Tongue (tissue), 2 donors: Measurements from ENCODE around the gene ORAI3. TPM values are rescaled to one million over a fixed set of nuclear protein-coding genes. Genes with fewer than 3 reads are reported as not detected.
A peak's percentile ranks its signal among the peaks of the same experiment; 100 is the strongest.

Experiments used
- DNase-seq: peaks from one replicate; pipeline ENCODE4 v3.0.0-alpha.2; 2015
- total RNA-seq: library from RNA; depleted of rRNA; stranded (reverse); fragments of >200 nt; gene quantifications from one replicate; pipeline ENCODE4 v1.2.3, GENCODE V29; 2014

The ORAI3 gene
- 15.7 TPM for total RNA-seq

- peak; percentile 81 for DNase-seq
These were observed at the start of gene ORAI3 for GRCh38 chr16:30948667-30949649. Gene ORAI3 (plus strand): TSS chr16:30949068. CDS start chr16:30949290, 222 bp downstream.

- no peak for DNase-seq
These were observed 49.1 kb upstream of the ORAI3 start for GRCh38 chr16:30899794-30900193.

GRCh38 chr16:30900588-30900987, 48.3 kb upstream of the ORAI3 start:
- no peak for DNase-seq

- DNase-seq = no peak
These were observed 47.5 kb upstream of the ORAI3 start for GRCh38 chr16:30901201-30902028.

- peak; percentile 77 for DNase-seq
These were observed 46.6 kb upstream of the ORAI3 start for GRCh38 chr16:30902029-30902972.

- DNase-seq = no peak
These were observed 45.9 kb upstream of the ORAI3 start for GRCh38 chr16:30903002-30903401.

GRCh38 chr16:30903596-30903995, 45.3 kb upstream of the ORAI3 start:
- no peak for DNase-seq

- DNase-seq = no peak
These were observed 44.6 kb upstream of the ORAI3 start for GRCh38 chr16:30904114-30904780.

GRCh38 chr16:30907064-30907463, 41.8 kb upstream of the ORAI3 start:
- DNase-seq = no peak

- no peak for DNase-seq
These were observed 38.3 kb upstream of the ORAI3 start for GRCh38 chr16:30910427-30911029.

- DNase-seq = no peak
These were observed 36.0 kb upstream of the ORAI3 start for GRCh38 chr16:30912794-30913412.

- no peak for DNase-seq
These were observed 34.0 kb upstream of the ORAI3 start for GRCh38 chr16:30914830-30915229.

- DNase-seq = no peak
These were observed 30.3 kb upstream of the ORAI3 start for GRCh38 chr16:30918614-30919013.

GRCh38 chr16:30920891-30921290, 28.0 kb upstream of the ORAI3 start:
- no peak for DNase-seq

GRCh38 chr16:30921459-30921747, 27.5 kb upstream of the ORAI3 start:
- no peak for DNase-seq

GRCh38 chr16:30921748-30922419, 27.0 kb upstream of the ORAI3 start:
- DNase-seq = peak; percentile 98

- peak; percentile 100 for DNase-seq
These were observed 26.4 kb upstream of the ORAI3 start for GRCh38 chr16:30922420-30922959.

- DNase-seq = peak; percentile 100
These were observed 25.8 kb upstream of the ORAI3 start for GRCh38 chr16:30922960-30923535.

- no peak for DNase-seq
These were observed 25.3 kb upstream of the ORAI3 start, which contains the start of gene FBXL19 for GRCh38 chr16:30923554-30924075. Gene FBXL19 (plus strand): TSS chr16:30923572. CDS start chr16:30925755, 2,183 bp downstream.
